Aorta (tissue), 5 donors: ENCODE measurements around the gene MAP7D2. TPM values are rescaled to one million over a fixed set of nuclear protein-coding genes. Genes with fewer than 3 reads are reported as not detected.

Source experiments
- ATAC-seq: fragments of 200-7000 bp; cut with Tn5 transposase; one replicate; pipeline ENCODE4 v1.9.1; 2022; ENCODE audit warnings: moderate library complexity; ENCODE audit not compliant: low FRiP score
- DNase-seq, 2 donors: peaks; one replicate each; pipeline ENCODE4 v3.0.0-alpha.2; 2020
- H3K27ac ChIP-seq, 2 donors: one replicate each; pipeline ENCODE4 v1.5.1; 2013; ENCODE audit warnings: low read length in 2 of 2, mild to moderate bottlenecking in 2 of 2, moderate library complexity in 2 of 2, control low read depth in 1 of 2, inconsistent platforms in 1 of 2, low read depth in 1 of 2
- H3K27me3 ChIP-seq, 2 donors: one replicate each; pipeline ENCODE4 v1.6.1; 2013; ENCODE audit warnings: control low read depth in 1 of 2, low read length in 1 of 2, mild to moderate bottlenecking in 1 of 2, moderate library complexity in 1 of 2; ENCODE audit not compliant: insufficient read depth in 2 of 2, control insufficient read depth in 1 of 2
- H3K36me3 ChIP-seq, 2 donors: one replicate each; pipeline ENCODE4 v1.6.1; 2013; ENCODE audit warnings: control low read depth in 1 of 2, low read length in 1 of 2, mild to moderate bottlenecking in 1 of 2; ENCODE audit not compliant: insufficient read depth in 2 of 2, control insufficient read depth in 1 of 2
- H3K4me1 ChIP-seq, 2 donors: one replicate each; pipeline ENCODE4 v1.6.1; 2013; ENCODE audit warnings: low read length in 2 of 2, control low read depth in 1 of 2, mild to moderate bottlenecking in 1 of 2, moderate library complexity in 1 of 2; ENCODE audit not compliant: insufficient read depth in 2 of 2, control insufficient read depth in 1 of 2
- H3K4me3 ChIP-seq, 2 donors: one replicate each; pipeline ENCODE4 v1.5.1; 2013; ENCODE audit warnings: low read length in 2 of 2, control low read depth in 1 of 2, mild to moderate bottlenecking in 1 of 2
- H3K9me3 ChIP-seq: one replicate; pipeline ENCODE4 v1.6.1; 2013; ENCODE audit warnings: mild to moderate bottlenecking, low read length; ENCODE audit not compliant: control insufficient read depth
- WGBS, 2 donors: extraction: QIAGEN DNeasy Blood & Tissue Kit; methylation state at CpG; one replicate each; pipeline ENCODE4 v1.1.7; 2013; 5-methylcytosine and 5-hydroxymethylcytosine counted together
- intact Hi-C, 2 donors: fragments of 100-400 bp; cut with DNase I; formaldehyde crosslinking; loops; one replicate each; pipeline versions ENCODE4 v1.14.2 to v1.15.0; 2022
- polyA plus RNA-seq, 2 donors: library from polyadenylated mRNA; stranded (reverse); fragments of 200-250 nt; gene quantifications; one replicate each; pipeline ENCODE4 v1.2.3, GENCODE V29; 2013
- total RNA-seq, 2 donors: library from RNA; stranded (reverse); fragmentation: NEBNext Ultra II Directional; extraction: Animal tissue kit (Norgen Biotek cat#: 25700); gene quantifications; one replicate each; pipeline ENCODE4 v1.2.1, GENCODE V29; 2021
- donor health status: healthy with polysubstance abuse.
- donor health status: Bipolar disorder and iron deficiency.
- donor health status: DM: no; HTN: no; CAD: no.
- donor health status: DM: no; HTN: no; CAD: no.
- donor health status: DM: yes; HTN: yes; CAD: no.

The MAP7D2 gene
- total and polyA plus RNA-seq, 4 donors: 0.23 to 0.38 (median 0.33) TPM

DNA sequence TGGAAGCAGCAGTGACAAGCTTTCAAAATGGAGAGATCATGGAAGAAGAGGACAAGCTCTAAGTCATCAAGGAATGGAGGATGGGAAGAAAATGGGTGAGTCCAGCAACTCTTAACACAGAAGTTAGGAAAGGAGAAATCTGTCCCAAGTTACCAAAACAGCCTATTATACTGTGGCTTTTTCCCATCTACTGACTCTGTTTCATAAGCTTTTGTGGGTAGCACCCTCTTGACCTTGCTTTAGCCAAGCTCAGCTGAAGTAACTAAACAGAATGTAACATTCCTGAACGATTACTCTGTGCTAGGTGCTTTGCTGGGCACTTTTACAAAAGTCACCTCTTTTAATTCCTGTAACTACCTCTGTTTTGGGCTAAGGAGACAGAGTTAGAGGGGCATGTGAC is 54.9 kb downstream of the MAP7D2 start:
- Histone ChIP-seq H3K4me3 (no peak overlapping the region), H3K36me3 (no peaks in the 10 kb centered on the region), H3K4me1 (no peaks in the 10 kb centered on the region), H3K27ac (no peak overlapping the region), H3K9me3 (no peaks in the 10 kb centered on the region), H3K27me3 (no peaks in the 10 kb centered on the region)
- intact Hi-C loops: no loop called here
- ATAC-seq: no peak
- 16 to 42% methylated on average over 1 of the region's 1 CpG for WGBS, 2 donors
- no peak for DNase-seq

DNA sequence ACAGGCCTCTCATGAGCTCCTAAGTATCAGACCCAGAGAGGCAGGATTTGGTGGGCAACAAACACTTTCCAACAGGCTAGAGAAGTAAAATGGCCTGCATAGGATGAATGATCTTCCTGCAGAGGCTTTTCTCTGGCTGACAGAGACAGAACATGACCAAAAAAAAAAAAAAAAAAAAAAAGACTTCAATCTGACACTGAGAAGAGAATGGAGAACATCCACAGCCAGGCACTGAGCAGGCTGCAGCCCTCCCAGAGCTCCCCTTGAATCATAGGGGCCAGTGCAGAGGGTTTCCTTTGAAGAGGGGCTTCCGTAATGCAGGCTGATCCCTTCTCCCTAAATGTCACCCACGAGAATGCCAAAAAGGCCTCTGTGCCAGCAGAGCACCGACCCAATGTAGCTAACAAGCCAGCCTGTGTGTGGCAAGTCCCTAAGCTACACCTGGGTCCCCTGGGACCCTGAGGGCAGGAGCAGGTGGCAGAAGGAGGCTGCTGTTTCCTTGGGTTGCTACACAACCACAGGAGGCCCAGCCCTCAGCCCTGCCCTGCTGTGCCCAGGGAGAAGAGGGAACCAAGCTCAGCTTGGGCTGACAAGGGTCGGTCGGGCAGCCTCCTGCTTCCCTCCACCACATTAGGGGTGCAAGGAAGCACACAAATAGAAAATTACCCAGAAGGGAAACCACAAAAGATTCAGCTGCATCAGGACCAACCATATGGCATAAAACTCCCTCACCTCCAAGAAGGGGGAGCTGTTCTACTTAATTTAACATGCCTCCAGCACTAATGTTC is 55.6 kb downstream of the MAP7D2 start:
- H3K27me3 ChIP-seq: no peaks in the 10 kb centered on the region
- H3K36me3 ChIP-seq: no peaks in the 10 kb centered on the region
- DNase-seq (no peak), ATAC-seq (no peak)
- no peaks in the 10 kb centered on the region for H3K4me1 ChIP-seq
- H3K9me3 ChIP-seq: no peaks in the 10 kb centered on the region
- H3K4me3 ChIP-seq: no peak overlapping the region
- WGBS, 2 donors: 91 to 92% methylated on average over 5 of the region's 5 CpGs
- intact Hi-C loops: no loop called here
- no peak overlapping the region for H3K27ac ChIP-seq

DNA sequence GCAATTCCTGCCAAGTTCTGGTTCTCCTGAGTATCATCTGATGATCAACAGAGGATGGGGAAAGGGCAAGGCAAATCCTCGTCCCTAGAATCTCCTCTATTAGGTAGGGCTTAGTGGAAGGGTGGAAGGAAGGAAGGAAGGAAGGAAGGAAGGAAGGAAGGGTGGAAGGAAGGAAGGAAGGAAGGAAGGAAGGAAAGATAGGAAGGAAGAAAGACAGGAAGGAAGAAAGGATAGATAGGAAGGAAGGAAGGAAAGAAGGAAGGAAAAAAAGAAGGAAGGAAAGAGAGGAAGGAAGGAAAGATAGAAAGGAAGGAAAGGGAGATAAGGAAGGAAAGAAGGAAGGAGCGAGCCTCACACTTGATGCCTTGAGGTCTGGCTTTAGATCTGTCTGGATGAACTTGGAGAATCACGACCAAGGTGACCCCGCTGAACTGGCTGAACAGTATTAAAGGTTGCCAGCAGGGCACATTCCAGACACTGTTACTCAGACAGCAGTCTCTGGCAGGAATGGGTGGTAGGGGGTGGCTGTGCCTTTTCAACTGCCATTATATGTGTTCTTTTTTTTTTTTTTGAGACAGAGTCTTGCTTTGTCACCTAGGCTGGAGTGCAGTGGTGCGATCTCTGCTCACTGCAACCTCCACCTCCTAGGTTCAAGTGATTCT is 57.1 kb downstream of the MAP7D2 start:
- 65 to 70% methylated on average over 5 of the region's 5 CpGs for WGBS, 2 donors
- no peaks in the 10 kb centered on the region for H3K9me3 ChIP-seq
- no peaks in the 10 kb centered on the region for H3K4me1 ChIP-seq
- no peaks in the 10 kb centered on the region for H3K27me3 ChIP-seq
- H3K36me3 ChIP-seq: no peaks in the 10 kb centered on the region
- H3K4me3 ChIP-seq: no peak overlapping the region
- H3K27ac ChIP-seq: no peak overlapping the region
- ATAC-seq (no peak), DNase-seq (no peak)
- intact Hi-C loops: no loop called here

DNA sequence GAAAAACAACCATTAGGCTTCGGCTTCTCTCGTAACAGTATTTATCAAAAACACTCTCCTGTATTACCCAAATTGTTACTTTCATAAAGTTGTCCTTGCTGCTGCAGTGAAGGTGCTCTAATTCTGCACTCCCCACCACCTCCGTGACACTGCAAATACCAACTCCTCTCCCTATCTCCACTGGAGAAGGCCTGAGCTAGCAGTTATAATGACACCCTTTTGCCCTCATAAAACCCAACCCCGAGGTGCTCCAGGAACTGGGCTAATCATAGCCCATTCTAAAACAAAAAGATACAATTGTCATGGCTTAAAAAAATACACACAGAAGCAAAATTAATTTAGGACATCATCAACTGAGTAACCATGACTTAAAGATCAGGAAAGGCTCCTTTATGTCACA is 59.2 kb downstream of the MAP7D2 start:
- Histone ChIP-seq H3K27ac (no peak overlapping the region), H3K36me3 (no peaks in the 10 kb centered on the region), H3K4me3 (no peak overlapping the region), H3K9me3 (no peaks in the 10 kb centered on the region), H3K4me1 (no peaks in the 10 kb centered on the region), H3K27me3 (no peaks in the 10 kb centered on the region)
- ATAC-seq (no peak), DNase-seq (no peak)
- WGBS, 2 donors: 83 to 91% methylated on average over 4 of the region's 4 CpGs
- intact Hi-C loops: no loop called here

DNA sequence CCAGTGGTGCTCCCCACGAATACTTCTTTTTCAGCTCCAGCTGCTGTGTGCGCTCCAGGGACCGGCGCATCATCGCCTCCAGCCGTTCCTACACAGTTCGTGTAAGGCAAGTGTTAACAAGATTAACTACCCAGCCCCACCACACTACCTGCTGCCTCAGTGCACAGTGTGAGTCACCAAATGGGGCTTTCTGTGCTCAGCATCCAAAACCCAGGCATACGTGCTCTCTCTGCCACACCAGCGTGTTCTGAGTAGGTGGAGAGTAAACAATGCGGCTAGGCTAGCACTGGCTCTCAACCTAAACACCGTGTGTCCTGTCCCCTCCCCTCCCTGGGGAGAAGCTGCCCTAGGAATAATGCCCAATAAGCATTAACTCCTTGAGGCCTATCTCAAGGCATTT is 60.0 kb downstream of the MAP7D2 start:
- no peaks in the 10 kb centered on the region for H3K36me3 ChIP-seq
- no peaks in the 10 kb centered on the region for H3K9me3 ChIP-seq
- H3K27ac ChIP-seq: no peak overlapping the region
- ATAC-seq (peak; percentile 33), DNase-seq (no peak)
- 64 to 66% methylated on average over 11 of the region's 11 CpGs for WGBS, 2 donors
- H3K4me3 ChIP-seq: no peak overlapping the region
- intact Hi-C loops: no loop called here
- no peaks in the 10 kb centered on the region for H3K4me1 ChIP-seq
- H3K27me3 ChIP-seq: no peaks in the 10 kb centered on the region

DNA sequence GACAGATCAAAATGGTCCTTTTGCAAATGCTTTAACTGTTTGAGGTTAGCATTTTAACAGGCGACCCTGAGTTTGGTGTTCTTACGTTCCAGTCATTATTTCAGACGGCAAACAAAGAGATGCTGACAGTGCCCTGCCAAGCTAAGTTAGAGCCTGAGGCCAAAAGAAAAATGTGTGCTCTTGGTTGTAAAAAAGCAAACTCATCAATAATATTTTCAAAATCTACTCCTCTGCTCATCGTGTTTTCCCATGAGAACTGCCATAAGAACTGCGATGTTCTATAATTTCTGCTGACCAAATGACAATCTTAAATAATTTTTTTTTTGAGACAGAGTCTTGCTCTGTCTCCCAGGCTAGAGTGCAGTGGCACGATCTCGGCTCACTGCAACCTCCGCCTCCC is 63.2 kb downstream of the MAP7D2 start:
- no peaks in the 10 kb centered on the region for H3K9me3 ChIP-seq
- no peak for ATAC-seq
- H3K27me3 ChIP-seq: no peaks in the 10 kb centered on the region
- no peak overlapping the region for H3K4me3 ChIP-seq
- 87 to 89% methylated on average over 8 of the region's 8 CpGs for WGBS, 2 donors
- no peak overlapping the region for H3K27ac ChIP-seq
- intact Hi-C loops: no loop called here
- no peaks in the 10 kb centered on the region for H3K36me3 ChIP-seq
- H3K4me1 ChIP-seq: no peaks in the 10 kb centered on the region
- no peak for DNase-seq

DNA sequence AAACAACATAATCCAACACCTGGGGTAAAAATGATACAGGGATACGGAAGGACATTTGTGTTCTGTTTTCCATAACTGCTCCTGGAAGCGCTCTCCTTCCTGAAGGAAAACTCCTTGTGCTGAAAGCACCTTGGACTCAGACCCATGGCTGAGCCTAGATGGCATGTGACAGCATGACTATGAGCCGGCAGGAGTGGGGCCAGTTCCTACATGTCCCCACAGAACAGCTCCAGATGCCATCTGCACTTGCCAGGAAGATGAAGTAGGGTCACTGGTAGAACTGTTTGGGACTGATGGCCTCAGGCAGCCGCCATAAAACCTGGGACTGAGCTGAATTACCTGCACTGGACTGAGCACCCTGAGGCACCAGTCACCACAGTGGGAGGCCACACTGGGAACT is 69.8 kb downstream of the MAP7D2 start:
- Histone ChIP-seq H3K4me3 (no peak overlapping the region), H3K36me3 (no peaks in the 10 kb centered on the region), H3K4me1 (no peaks in the 10 kb centered on the region), H3K9me3 (no peaks in the 10 kb centered on the region), H3K27me3 (no peaks in the 10 kb centered on the region), H3K27ac (no peak overlapping the region)
- WGBS, 2 donors: 79 to 89% methylated on average over 4 of the region's 4 CpGs
- intact Hi-C loops: no loop called here
- ATAC-seq: no peak
- no peak for DNase-seq

DNA sequence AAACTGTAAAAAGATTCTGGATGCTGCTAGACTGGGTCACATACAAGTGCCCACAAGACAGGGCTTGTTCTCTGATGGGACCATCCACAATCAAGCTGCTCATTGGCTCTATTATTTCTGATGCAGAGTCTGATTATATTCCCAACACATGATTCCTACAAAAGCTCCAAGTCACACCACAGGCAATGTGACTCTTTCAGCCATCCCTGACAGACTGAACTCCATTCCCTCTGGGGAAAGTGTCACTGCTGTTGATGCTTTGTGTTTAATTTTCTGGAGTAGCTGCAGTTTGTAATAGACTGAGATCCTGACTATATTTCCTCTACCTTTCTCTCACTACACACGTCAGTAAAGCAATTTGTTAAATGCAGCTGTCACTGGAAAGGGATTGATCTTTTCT is 70.5 kb downstream of the MAP7D2 start:
- intact Hi-C loops: no loop called here
- DNase-seq (no peak), ATAC-seq (no peak)
- Histone ChIP-seq H3K36me3 (no peaks in the 10 kb centered on the region), H3K4me3 (no peak overlapping the region), H3K9me3 (no peaks in the 10 kb centered on the region), H3K27me3 (no peaks in the 10 kb centered on the region), H3K27ac (no peak overlapping the region), H3K4me1 (no peaks in the 10 kb centered on the region)
- 64 to 76% methylated on average over 1 of the region's 1 CpG for WGBS, 2 donors

DNA sequence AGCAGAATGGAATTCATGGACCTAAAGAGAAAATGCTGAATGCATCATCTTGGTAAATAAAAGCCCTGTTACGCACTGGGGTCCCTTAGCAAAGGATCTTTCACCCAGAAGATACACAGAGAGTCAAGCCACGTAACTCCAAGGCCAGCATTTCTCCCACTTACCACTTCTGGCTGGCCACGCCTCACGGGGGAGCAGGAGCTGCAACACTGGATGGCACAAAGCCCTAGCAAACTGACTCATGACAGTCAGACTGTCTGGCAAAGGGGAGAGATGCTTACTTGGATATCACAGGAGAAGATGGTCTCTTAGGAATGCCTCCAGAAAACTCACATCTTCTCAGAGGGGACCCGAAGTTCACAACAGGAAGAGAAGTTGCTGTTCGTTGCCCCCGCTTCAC is 74.5 kb downstream of the MAP7D2 start:
- intact Hi-C loops: no loop called here
- ATAC-seq: no peak
- H3K36me3 ChIP-seq: no peaks in the 10 kb centered on the region

More for the DNA sequence above, 74.5 kb downstream of the MAP7D2 start:
- no peak for DNase-seq
- Histone ChIP-seq H3K4me1 (no peaks in the 10 kb centered on the region), H3K9me3 (no peaks in the 10 kb centered on the region), H3K27ac (no peak overlapping the region), H3K4me3 (no peak overlapping the region), H3K27me3 (no peaks in the 10 kb centered on the region)
- WGBS, 2 donors: 87 to 93% methylated on average over 7 of the region's 7 CpGs
